WTC11 (cell line): ENCODE measurements around the gene AHCYL1.

ENCODE experiments used
- E2F1 ChIP-seq: sonication (generic); formaldehyde crosslinking; IDR thresholded peaks from 2 replicates; pipeline ENCODE4 v1.8.0; 2022; ENCODE audit warnings: mild to moderate bottlenecking, missing genetic modification reagents
- FOXJ3 ChIP-seq: sonication (generic); formaldehyde crosslinking; IDR thresholded peaks from 2 replicates; pipeline ENCODE4 v1.9.0; 2021; ENCODE audit warnings: missing genetic modification reagents, mild to moderate bottlenecking, borderline replicate concordance
- TP53 ChIP-seq: sonication (generic); formaldehyde crosslinking; IDR thresholded peaks from 2 replicates; pipeline ENCODE4 v1.8.1; 2023; ENCODE audit warnings: mild to moderate bottlenecking, missing genetic modification reagents

- no peak for TF ChIP-seq TP53 (CRISPR knock-in tag)
- no peak for TF ChIP-seq FOXJ3
- TF ChIP-seq E2F1 = no peak
These were observed 5.0 kb upstream of the AHCYL1 start for GRCh38 chr1:109979489-109980091.
